Liver (tissue), 3 donors: Measurements from ENCODE around the gene EGF.

ENCODE experiments used
- ATF3 ChIP-seq: IDR thresholded peaks from 2 replicates; pipeline ENCODE4 v1.6.1; 2016; ENCODE audit warnings: antibody characterized with exemption
- CTCF ChIP-seq: fragments of 150-350 bp; IDR thresholded peaks from 2 replicates; pipeline ENCODE4 v1.5.1; 2017; ENCODE audit warnings: improper control_type of control experiment, low read depth, low read length; ENCODE audit not compliant: missing input control
- FOXA1 ChIP-seq: IDR thresholded peaks from 2 replicates; pipeline ENCODE4 v1.6.1; 2016; ENCODE audit warnings: antibody characterized with exemption
- GABPA ChIP-seq, 2 donors: IDR thresholded peaks in 1 of 2; conservative IDR thresholded peaks in 1 of 2; 2 replicates each; pipeline ENCODE4 v1.6.1; 2016; ENCODE audit warnings: antibody characterized with exemption in 2 of 2, mild to moderate bottlenecking in 1 of 2, moderate library complexity in 1 of 2
- JUND ChIP-seq, 2 donors: IDR thresholded peaks; 2 replicates each; pipeline ENCODE4 v1.6.1; 2016; ENCODE audit warnings: antibody characterized with exemption in 2 of 2
- MAX ChIP-seq: IDR thresholded peaks from 2 replicates; pipeline ENCODE4 v1.6.1; 2016; ENCODE audit warnings: antibody characterized with exemption
- RAD21 ChIP-seq, 2 donors: IDR thresholded peaks; 2 replicates each; pipeline ENCODE4 v1.6.1; 2016; ENCODE audit warnings: antibody characterized with exemption in 2 of 2, mild to moderate bottlenecking in 2 of 2
- REST ChIP-seq: IDR thresholded peaks from 2 replicates; pipeline ENCODE4 v1.6.1; 2016; ENCODE audit warnings: antibody characterized with exemption, mild to moderate bottlenecking
- RXRA ChIP-seq, 2 donors: IDR thresholded peaks; 2 replicates each; pipeline ENCODE4 v1.6.1; 2017 to 2018; ENCODE audit warnings: antibody characterized with exemption in 2 of 2, mild to moderate bottlenecking in 1 of 2
- SP1 ChIP-seq: IDR thresholded peaks from 2 replicates; pipeline ENCODE4 v1.6.1; 2018; ENCODE audit warnings: antibody characterized with exemption, mild to moderate bottlenecking
- TAF1 ChIP-seq: conservative IDR thresholded peaks from 2 replicates; pipeline ENCODE4 v1.6.1; 2016; ENCODE audit warnings: antibody characterized with exemption, mild to moderate bottlenecking
- YY1 ChIP-seq: IDR thresholded peaks from 2 replicates; pipeline ENCODE4 v1.6.1; 2016; ENCODE audit warnings: antibody characterized with exemption, mild to moderate bottlenecking
- ZBTB33 ChIP-seq: IDR thresholded peaks from 2 replicates; pipeline ENCODE4 v1.6.1; 2016; ENCODE audit warnings: antibody characterized with exemption
- donor health status: healthy.
- donor health status: healthy.

- no peak for TF ChIP-seq ZBTB33
- TF ChIP-seq TAF1, result no peak
- no peak for TF ChIP-seq YY1
- TF ChIP-seq CTCF, result no peak
- TF ChIP-seq RXRA (IDR thresholded peaks at IDR 0.05), result no peak
- no peak for TF ChIP-seq MAX
- TF ChIP-seq JUND (IDR thresholded peaks at IDR 0.05), result no peak
- no peak for TF ChIP-seq REST
- no peak for TF ChIP-seq GABPA (IDR thresholded peaks at IDR 0.05 in 1 of 2, conservative IDR thresholded peaks at IDR 0.05 in 1 of 2)
- TF ChIP-seq ATF3, result no peak
- TF ChIP-seq FOXA1, result no peak
- TF ChIP-seq SP1, result no peak
- TF ChIP-seq RAD21 (IDR thresholded peaks at IDR 0.05), result no peak
Measured at GRCh38 chr4:109921384-109921808, 8.7 kb downstream of the EGF start.
